Mesendoderm (in vitro differentiated cells): ENCODE measurements around the gene LRRIQ4.

Experiments used
- DNase-seq: peaks from one replicate; pipeline ENCODE4 v3.0.0; 2013
- H2AK5ac ChIP-seq: 2 replicates; pipeline ENCODE4 v1.6.1; 2013; ENCODE audit warnings: low read length, inconsistent platforms
- H2BK120ac ChIP-seq: 2 replicates; pipeline ENCODE4 v1.6.1; 2013; ENCODE audit warnings: low read depth, mild to moderate bottlenecking, low read length, moderate library complexity, mixed read lengths
- H2BK15ac ChIP-seq: replicated peaks from 2 replicates; pipeline ENCODE4 v1.6.1; 2013; ENCODE audit warnings: low read depth, mild to moderate bottlenecking, moderate library complexity
- H2BK5ac ChIP-seq: 2 replicates; pipeline ENCODE4 v1.6.1; 2013; ENCODE audit warnings: low read length, inconsistent platforms
- H3K18ac ChIP-seq: 2 replicates; pipeline ENCODE4 v1.6.1; 2013; ENCODE audit warnings: mild to moderate bottlenecking, low read length, mixed read lengths
- H3K23ac ChIP-seq: one replicate; pipeline ENCODE4 v1.6.1; 2013; ENCODE audit warnings: low read length
- H3K27ac ChIP-seq: 2 replicates; pipeline ENCODE4 v1.5.1; 2013; ENCODE audit warnings: low read depth, mild to moderate bottlenecking, inconsistent platforms, low read length, moderate library complexity
- H3K27me3 ChIP-seq: 2 replicates; pipeline ENCODE4 v1.6.1; 2013; ENCODE audit warnings: low read length, control low read depth, mild to moderate bottlenecking, inconsistent platforms; ENCODE audit not compliant: insufficient read depth, poor library complexity
- H3K36me3 ChIP-seq: 2 replicates; pipeline ENCODE4 v1.6.1; 2013; ENCODE audit warnings: low read length, inconsistent platforms; ENCODE audit not compliant: control insufficient read depth, insufficient read depth
- H3K4ac ChIP-seq: one replicate; pipeline ENCODE4 v1.6.1; 2013; ENCODE audit warnings: low read depth, mild to moderate bottlenecking, low read length, moderate library complexity
- H3K4me1 ChIP-seq: 2 replicates; pipeline ENCODE4 v1.6.1; 2013; ENCODE audit warnings: low read depth, low read length, inconsistent platforms; ENCODE audit not compliant: control insufficient read depth
- H3K4me2 ChIP-seq: 2 replicates; pipeline ENCODE4 v1.6.1; 2013; ENCODE audit warnings: low read length
- H3K4me3 ChIP-seq: 2 replicates; pipeline ENCODE4 v1.5.1; 2013; ENCODE audit warnings: mild to moderate bottlenecking, low read length
- H3K56ac ChIP-seq: one replicate; pipeline ENCODE4 v1.6.1; 2013; ENCODE audit warnings: low read length
- H3K79me1 ChIP-seq: 2 replicates; pipeline ENCODE4 v1.6.1; 2013; ENCODE audit warnings: low read length, inconsistent platforms
- H3K79me2 ChIP-seq: 2 replicates; pipeline ENCODE4 v1.6.1; 2013; ENCODE audit warnings: mild to moderate bottlenecking, low read length; ENCODE audit not compliant: control insufficient read depth, insufficient read depth
- H3K9ac ChIP-seq: 2 replicates; pipeline ENCODE4 v1.6.1; 2013; ENCODE audit warnings: low read length, inconsistent platforms
- H4K5ac ChIP-seq: one replicate; pipeline ENCODE4 v1.6.1; 2013; ENCODE audit warnings: low read length
- H4K8ac ChIP-seq: one replicate; pipeline ENCODE4 v1.6.1; 2013; ENCODE audit warnings: low read depth, mild to moderate bottlenecking, control low read depth, low read length, moderate library complexity
- WGBS: extraction: QIAGEN DNeasy Blood & Tissue Kit; methylation state at CpG from one replicate; pipeline ENCODE4 v1.1.7; 2013; ENCODE audit warnings: low lambda C conversion rate, missing lambda C conversion rate; ENCODE audit not compliant: insufficient coverage; ENCODE audit errors: extremely low coverage; 5-methylcytosine and 5-hydroxymethylcytosine counted together

Gene LRRIQ4

DNA sequence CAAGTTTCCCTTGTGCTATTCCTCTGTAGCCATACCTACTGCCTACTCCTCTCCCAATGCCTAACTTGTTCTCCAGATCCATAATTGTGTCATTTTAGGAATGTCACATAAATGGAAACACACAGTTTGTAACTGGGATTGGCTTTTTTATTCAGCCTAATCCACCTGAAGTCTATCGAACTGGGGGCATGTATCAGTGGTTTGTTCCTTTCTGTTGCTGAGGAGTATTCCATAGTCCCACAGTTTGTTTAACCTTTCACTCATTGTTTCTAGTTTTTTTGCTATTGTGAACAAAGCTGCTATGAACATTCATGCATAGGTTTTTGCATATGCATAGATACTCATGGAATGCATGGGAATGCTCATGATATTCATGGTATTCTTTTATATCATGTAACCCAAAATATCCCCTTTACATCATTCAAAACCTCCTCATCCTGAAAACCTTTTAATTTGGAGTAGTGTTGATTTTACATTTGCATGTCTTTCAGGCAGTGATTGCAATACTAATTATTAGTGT lies 25.9 kb downstream of the LRRIQ4 start:
- Histone ChIP-seq H3K4me1 (no peaks in the 10 kb centered on the region), H3K79me1 (no peaks in the 10 kb centered on the region), H3K36me3 (no peaks in the 10 kb centered on the region), H3K4ac (no peak overlapping the region), H3K4me3 (no peak overlapping the region), H3K56ac (no peak overlapping the region), H3K79me2 (no peaks in the 10 kb centered on the region), H2AK5ac (no peak overlapping the region), H3K27ac (no peak overlapping the region), H2BK15ac (no peak overlapping the region), H2BK5ac (no peak overlapping the region), H4K8ac (no peak overlapping the region), H3K18ac (no peak overlapping the region), H4K5ac (no peak overlapping the region), H3K9ac (no peak overlapping the region), H3K4me2 (no peak overlapping the region), H3K27me3 (no peaks in the 10 kb centered on the region), H2BK120ac (no peak overlapping the region), H3K23ac (no peak overlapping the region)
- no peak for DNase-seq
- WGBS: no CpG with 5 or more reads among the region's 1 CpG

DNA sequence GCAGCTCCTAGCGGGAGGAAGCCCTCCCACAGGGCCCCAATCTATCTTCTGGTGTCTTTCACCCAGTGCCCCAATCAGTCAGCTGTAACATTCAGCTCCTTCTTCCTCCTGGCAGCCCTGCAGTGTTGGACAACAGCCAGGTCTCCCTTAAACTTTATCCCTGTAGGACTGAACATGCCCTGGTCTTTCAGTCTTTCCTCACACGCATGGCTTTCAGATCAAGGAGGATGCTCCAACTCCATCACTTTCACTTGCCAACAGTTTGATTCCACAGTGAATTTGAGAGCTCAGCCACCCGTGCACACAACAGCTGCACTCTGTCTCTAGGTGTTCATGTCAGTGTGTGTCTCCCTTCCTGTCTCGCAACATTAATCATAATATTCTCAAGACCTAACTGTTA lies 28.5 kb downstream of the LRRIQ4 start:
- Histone ChIP-seq H3K4me1 (no peaks in the 10 kb centered on the region), H3K9ac (no peak overlapping the region), H2AK5ac (no peak overlapping the region), H3K56ac (no peak overlapping the region), H3K79me2 (no peaks in the 10 kb centered on the region), H3K79me1 (no peaks in the 10 kb centered on the region), H3K4ac (no peak overlapping the region), H3K27me3 (no peaks in the 10 kb centered on the region), H4K5ac (no peak overlapping the region), H2BK120ac (no peak overlapping the region), H3K23ac (no peak overlapping the region), H4K8ac (no peak overlapping the region), H3K36me3 (no peaks in the 10 kb centered on the region), H3K4me2 (no peak overlapping the region), H3K4me3 (no peak overlapping the region), H2BK5ac (no peak overlapping the region), H3K18ac (no peak overlapping the region), H2BK15ac (no peak overlapping the region), H3K27ac (no peak overlapping the region)
- WGBS: no CpG with 5 or more reads among the region's 4 CpGs
- no peak for DNase-seq

DNA sequence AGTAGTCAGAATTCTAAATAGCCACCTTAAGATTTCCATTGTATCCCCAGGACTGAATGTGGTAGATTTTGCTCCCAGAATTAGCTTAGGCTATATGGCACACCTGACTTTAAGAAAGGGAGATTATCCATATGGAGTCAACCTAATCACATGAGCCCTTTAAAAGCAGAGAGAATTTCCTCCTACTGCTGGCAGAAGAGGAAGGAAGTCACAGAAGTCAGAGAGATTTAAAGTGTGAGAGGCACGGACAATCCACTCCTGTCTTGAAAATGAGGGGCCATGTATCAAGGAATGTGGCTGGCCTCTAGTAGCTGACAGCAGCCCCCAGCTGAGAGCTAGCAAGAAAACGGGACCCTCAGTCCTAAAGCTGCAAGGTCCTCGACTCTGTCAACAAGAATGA lies 30.3 kb downstream of the LRRIQ4 start:
- no peak overlapping the region for H3K9ac ChIP-seq
- no peak overlapping the region for H2BK15ac ChIP-seq
- no peak overlapping the region for H3K4me3 ChIP-seq
- H4K8ac ChIP-seq: no peak overlapping the region
- no peak overlapping the region for H3K4ac ChIP-seq
- WGBS: no CpG with 5 or more reads among the region's 3 CpGs
- no peak overlapping the region for H2BK5ac ChIP-seq
- no peaks in the 10 kb centered on the region for H3K79me2 ChIP-seq
- H3K27ac ChIP-seq: no peak overlapping the region
- no peak overlapping the region for H3K23ac ChIP-seq
- H4K5ac ChIP-seq: no peak overlapping the region
- H3K79me1 ChIP-seq: no peaks in the 10 kb centered on the region
- H3K56ac ChIP-seq: no peak overlapping the region
- H3K4me1 ChIP-seq: no peaks in the 10 kb centered on the region
- no peak for DNase-seq
- no peak overlapping the region for H2AK5ac ChIP-seq
- H3K27me3 ChIP-seq: no peaks in the 10 kb centered on the region
- no peaks in the 10 kb centered on the region for H3K36me3 ChIP-seq
- no peak overlapping the region for H3K4me2 ChIP-seq
- no peak overlapping the region for H2BK120ac ChIP-seq
- H3K18ac ChIP-seq: no peak overlapping the region

DNA sequence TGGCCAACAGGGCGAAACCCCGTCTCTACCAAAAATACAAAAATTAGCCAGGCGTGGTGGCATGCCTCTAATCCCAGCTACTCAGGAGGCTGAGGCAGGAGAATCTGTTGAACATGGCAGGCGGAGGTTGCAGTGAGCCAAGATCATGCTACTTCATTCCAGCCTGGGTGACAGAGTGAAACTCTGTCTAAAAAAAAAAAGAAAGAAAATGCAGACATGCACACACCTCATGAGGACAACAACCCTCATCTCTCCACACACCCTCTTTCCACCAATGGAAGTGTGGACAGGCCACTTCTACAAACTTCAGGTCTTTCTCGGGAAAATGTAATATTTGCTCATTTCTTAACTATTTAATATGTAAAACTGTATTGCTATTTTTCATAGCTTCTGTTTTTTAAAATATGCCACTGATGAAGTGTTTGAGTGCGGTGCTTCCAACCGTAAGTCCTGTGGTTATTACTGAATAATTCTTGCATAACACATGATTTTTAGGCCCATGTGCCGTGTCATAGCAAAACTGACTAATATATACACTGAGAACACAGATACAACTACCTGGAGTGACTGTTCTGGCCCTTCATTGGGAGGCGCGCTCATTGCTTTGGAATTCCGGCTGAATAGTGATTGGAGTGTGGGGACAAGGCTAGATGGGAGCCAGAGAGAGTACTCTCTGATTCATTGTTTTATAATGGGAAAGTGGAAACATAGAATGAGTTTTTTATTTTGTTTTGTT lies 34.0 kb downstream of the LRRIQ4 start:
- H2BK120ac ChIP-seq: no peak overlapping the region
- H3K23ac ChIP-seq: no peak overlapping the region
- no peak overlapping the region for H3K4ac ChIP-seq
- H3K27me3 ChIP-seq: no peaks in the 10 kb centered on the region
- no peak overlapping the region for H4K5ac ChIP-seq
- no peaks in the 10 kb centered on the region for H3K36me3 ChIP-seq
- no peak overlapping the region for H2BK15ac ChIP-seq
- H3K56ac ChIP-seq: no peak overlapping the region
- no peak overlapping the region for H3K9ac ChIP-seq
- no peak overlapping the region for H3K18ac ChIP-seq
- H3K79me2 ChIP-seq: no peaks in the 10 kb centered on the region
- H3K4me3 ChIP-seq: no peak overlapping the region
- H2AK5ac ChIP-seq: no peak overlapping the region
- no peak overlapping the region for H4K8ac ChIP-seq
- H3K27ac ChIP-seq: no peak overlapping the region
- DNase-seq: peak; percentile 60
- no peaks in the 10 kb centered on the region for H3K4me1 ChIP-seq
- H3K79me1 ChIP-seq: no peaks in the 10 kb centered on the region
- WGBS: no CpG with 5 or more reads among the region's 11 CpGs
- H3K4me2 ChIP-seq: no peak overlapping the region
- H2BK5ac ChIP-seq: no peak overlapping the region

DNA sequence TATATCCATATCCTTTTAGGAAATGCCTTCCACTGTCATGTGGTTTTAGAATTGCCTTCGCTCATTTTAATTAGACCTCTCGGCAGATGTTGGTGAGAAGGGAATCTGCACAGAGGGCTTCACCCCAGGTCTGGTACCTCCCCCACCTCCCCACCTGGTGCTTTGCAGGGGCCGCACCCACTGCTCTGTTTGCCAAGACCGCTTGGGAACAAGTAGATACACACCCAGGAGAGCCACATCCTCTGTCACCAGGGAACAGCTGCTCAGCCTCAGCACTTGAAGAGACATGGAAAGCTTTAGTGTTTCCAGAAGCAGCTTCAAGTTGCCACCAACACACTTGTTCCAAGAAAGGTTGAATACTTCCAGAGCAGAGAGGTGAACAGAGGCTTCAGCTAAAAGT lies 35.2 kb downstream of the LRRIQ4 start:
- no peaks in the 10 kb centered on the region for H3K4me1 ChIP-seq
- H3K79me1 ChIP-seq: no peaks in the 10 kb centered on the region
- no peaks in the 10 kb centered on the region for H3K27me3 ChIP-seq
- H3K18ac ChIP-seq: no peak overlapping the region
- no CpG with 5 or more reads among the region's 4 CpGs for WGBS
- H2AK5ac ChIP-seq: no peak overlapping the region
- H3K27ac ChIP-seq: no peak overlapping the region
- no peak overlapping the region for H2BK120ac ChIP-seq
- H3K79me2 ChIP-seq: no peaks in the 10 kb centered on the region
- no peak overlapping the region for H4K8ac ChIP-seq
- H2BK15ac ChIP-seq: no peak overlapping the region
- no peak overlapping the region for H3K4me3 ChIP-seq
- no peak overlapping the region for H3K9ac ChIP-seq
- no peak for DNase-seq
- no peak overlapping the region for H2BK5ac ChIP-seq
- H4K5ac ChIP-seq: no peak overlapping the region
- H3K4ac ChIP-seq: no peak overlapping the region
- H3K23ac ChIP-seq: no peak overlapping the region
- no peak overlapping the region for H3K56ac ChIP-seq
- no peaks in the 10 kb centered on the region for H3K36me3 ChIP-seq
- H3K4me2 ChIP-seq: no peak overlapping the region

DNA sequence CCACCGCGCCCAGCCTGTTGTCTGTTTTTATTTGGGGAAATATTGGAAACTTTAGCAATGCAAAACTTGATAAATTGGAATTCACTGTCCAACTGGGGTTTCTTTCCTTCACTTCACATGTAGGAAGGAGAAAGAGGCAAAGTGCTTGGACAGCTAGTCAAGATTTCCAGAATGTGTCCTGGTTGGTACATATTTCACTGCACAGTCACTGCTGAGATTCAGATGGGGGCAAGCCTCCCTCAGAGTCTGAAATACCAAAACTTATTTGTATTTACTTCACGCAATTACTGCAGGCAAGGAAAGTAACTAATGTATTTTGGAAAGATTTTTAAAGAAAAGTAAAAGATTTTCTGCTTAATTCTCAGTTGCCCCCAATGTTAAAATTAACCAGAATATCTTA lies 36.1 kb downstream of the LRRIQ4 start:
- Histone ChIP-seq H3K23ac (no peak overlapping the region), H3K18ac (no peak overlapping the region), H3K4me1 (no peaks in the 10 kb centered on the region), H4K5ac (no peak overlapping the region), H3K9ac (no peak overlapping the region), H3K79me1 (no peaks in the 10 kb centered on the region), H3K79me2 (no peaks in the 10 kb centered on the region), H3K4me2 (no peak overlapping the region), H2BK120ac (no peak overlapping the region), H3K27ac (no peak overlapping the region), H4K8ac (no peak overlapping the region), H3K56ac (no peak overlapping the region), H2BK15ac (no peak overlapping the region), H3K36me3 (no peaks in the 10 kb centered on the region), H2AK5ac (no peak overlapping the region), H3K4ac (no peak overlapping the region), H3K27me3 (no peaks in the 10 kb centered on the region), H2BK5ac (no peak overlapping the region), H3K4me3 (no peak overlapping the region)
- WGBS: no CpG with 5 or more reads among the region's 3 CpGs
- DNase-seq: no peak
